HepG2 (cell line): Measurements from ENCODE around the gene TPRN. TPM values are rescaled to one million over a fixed set of nuclear protein-coding genes. Genes with fewer than 3 reads are reported as not detected.

ENCODE experiments used
- ARNTL ChIP-seq: sonication (generic); formaldehyde crosslinking; IDR thresholded peaks from 2 replicates; pipeline ENCODE4 v1.4.0; 2020; ENCODE audit warnings: mild to moderate bottlenecking, missing genetic modification reagents
- ERF ChIP-seq: IDR thresholded peaks from 2 replicates; pipeline ENCODE4 v1.6.1; 2018; ENCODE audit warnings: missing biosample characterization, missing genetic modification reagents
- GRHL1 ChIP-seq: sonication (generic); formaldehyde crosslinking; conservative IDR thresholded peaks from 2 replicates; pipeline ENCODE4 v1.8.0; 2022; ENCODE audit warnings: missing genetic modification reagents
- IRF2 ChIP-seq: IDR thresholded peaks from 2 replicates; pipeline ENCODE4 v1.6.1; 2018; ENCODE audit warnings: missing genetic modification reagents, missing compliant biosample characterization
- NONO ChIP-seq, 2 experiments: fragments of 450-650 bp in 1 of 2; sonication (generic) in 1 of 2; formaldehyde crosslinking in 1 of 2; IDR thresholded peaks in 1 of 2; conservative IDR thresholded peaks in 1 of 2; 2 replicates each; pipeline versions ENCODE4 v1.6.1 to v1.8.0; 2017 to 2022; ENCODE audit warnings: mild to moderate bottlenecking in 1 of 2, missing genetic modification reagents in 1 of 2, moderate library complexity in 1 of 2
- NR2F6 ChIP-seq, 2 experiments: IDR thresholded peaks; 2 replicates each; pipeline ENCODE4 v1.6.1; 2016; ENCODE audit warnings: antibody characterized with exemption in 1 of 2, mild to moderate bottlenecking in 1 of 2
- RARA ChIP-seq: IDR thresholded peaks from 2 replicates; pipeline ENCODE4 v1.6.1; 2016; ENCODE audit warnings: missing genetic modification reagents, missing compliant biosample characterization
- SNAI1 ChIP-seq: sonication (generic); formaldehyde crosslinking; IDR thresholded peaks from 2 replicates; pipeline ENCODE4 v1.5.0; 2020; ENCODE audit warnings: mild to moderate bottlenecking, missing genetic modification reagents, borderline replicate concordance
- TFAP4 ChIP-seq: sonication (generic); IDR thresholded peaks from 2 replicates; pipeline ENCODE4 v1.6.1; 2016; ENCODE audit warnings: low read depth, borderline replicate concordance
- XBP1 ChIP-seq: sonication (generic); formaldehyde crosslinking; IDR thresholded peaks from 2 replicates; pipeline ENCODE4 v1.5.0; 2020; ENCODE audit warnings: missing genetic modification reagents
- ZBTB1 ChIP-seq: sonication (generic); formaldehyde crosslinking; IDR thresholded peaks from 2 replicates; pipeline ENCODE4 v1.4.0; 2020; ENCODE audit warnings: missing genetic modification reagents, borderline replicate concordance
- ZHX2 ChIP-seq, 2 experiments: sonication (generic) in 1 of 2; formaldehyde crosslinking in 1 of 2; IDR thresholded peaks; 2 replicates each; pipeline versions ENCODE4 v1.6.1 to v1.9.0; 2014 to 2022; ENCODE audit warnings: antibody characterized with exemption in 1 of 2, borderline replicate concordance in 1 of 2, inconsistent platforms in 1 of 2, low read depth in 1 of 2, missing genetic modification reagents in 1 of 2
- ZNF121 ChIP-seq: sonication (generic); formaldehyde crosslinking; IDR thresholded peaks from 2 replicates; pipeline ENCODE4 v1.5.0; 2020; ENCODE audit warnings: mild to moderate bottlenecking, missing genetic modification reagents
- ZNF501 ChIP-seq: sonication (generic); formaldehyde crosslinking; IDR thresholded peaks from 2 replicates; pipeline ENCODE4 v1.5.1; 2020; ENCODE audit warnings: mild to moderate bottlenecking, moderate library complexity, missing genetic modification reagents
- ZNF710 ChIP-seq: sonication (generic); formaldehyde crosslinking; IDR thresholded peaks from 2 replicates; pipeline ENCODE4 v1.5.0; 2020; ENCODE audit warnings: mild to moderate bottlenecking, missing genetic modification reagents, borderline replicate concordance
- polyA plus RNA-seq, 8 experiments: library from polyadenylated mRNA; depleted of rRNA in 3 of 8; stranded (reverse) in 7 of 8; unstranded in 1 of 8; fragments of >200 nt; fragmentation: Illumina TruSeq in 4 of 8; extraction: Trizol in 4 of 8; gene quantifications; 2 replicates each; pipeline versions ENCODE4 v1.2.1 to v1.2.3, GENCODE V29; 2011 to 2016; ENCODE audit warnings: low read depth in 4 of 8, missing spikeins in 1 of 8, mixed read lengths in 1 of 8; ENCODE audit not compliant: insufficient read depth in 1 of 8
- total RNA-seq, 5 experiments: library from RNA; depleted of rRNA; stranded (reverse); fragments of >200 nt; fragmentation: Illumina TruSeq; extraction: Trizol; gene quantifications; 2 replicates each; pipeline ENCODE4 v1.2.3, GENCODE V29; 2016; ENCODE audit warnings: low read depth in 1 of 5

The TPRN gene
- total and polyA plus RNA-seq, 2 of the 13 experiments (the other 11 are each of a cell fraction or from before 2014, with no cell fraction given): 10.1 to 19.2 TPM

GRCh38 chr9:137198051-137198901 is 2.3 kb downstream of the TPRN start (continued):
- TF ChIP-seq TFAP4 (peak; percentile 44; the same call in 1 of the 2 replicates), NONO (IDR thresholded peaks at IDR 0.05) (no peak), NONO (CRISPR knock-in tag; conservative IDR thresholded peaks at IDR 0.05) (no peak), GRHL1 (CRISPR knock-in tag) (no peak), SNAI1 (CRISPR knock-in tag) (peak; percentile 45; the same call in 1 of the 2 replicates), XBP1 (CRISPR knock-in tag) (no peak), ERF (peak; percentile 69; the same call in 1 of the 2 replicates), ZHX2 (IDR thresholded peaks at IDR 0.05; ENCODE audit: low read depth) (no peak), ZHX2 (CRISPR knock-in tag; IDR thresholded peaks at IDR 0.05; ENCODE audit: borderline replicate concordance) (no peak), ZNF710 (CRISPR knock-in tag) (0 out of 2 replicates have a peak, but pooled peaks have one; percentile 19), IRF2 (no peak), ARNTL (0 out of 2 replicates have a peak, but pooled peaks have one; percentile 30), RARA (CRISPR knock-in tag) (peak; percentile 43; the same call in 1 of the 2 replicates), NR2F6 (IDR thresholded peaks at IDR 0.05) (0 out of 2 replicates have a peak, but pooled peaks have one; percentile 18), NR2F6 (CRISPR knock-in tag; IDR thresholded peaks at IDR 0.05) (peak; percentile 56), ZNF501 (peak; percentile 40; the same call in 1 of the 2 replicates), ZBTB1 (CRISPR knock-in tag) (no peak), ZNF121 (CRISPR knock-in tag) (no peak)
